Measurements from ENCODE around the gene FADS2.

The FADS2 gene

DNA sequence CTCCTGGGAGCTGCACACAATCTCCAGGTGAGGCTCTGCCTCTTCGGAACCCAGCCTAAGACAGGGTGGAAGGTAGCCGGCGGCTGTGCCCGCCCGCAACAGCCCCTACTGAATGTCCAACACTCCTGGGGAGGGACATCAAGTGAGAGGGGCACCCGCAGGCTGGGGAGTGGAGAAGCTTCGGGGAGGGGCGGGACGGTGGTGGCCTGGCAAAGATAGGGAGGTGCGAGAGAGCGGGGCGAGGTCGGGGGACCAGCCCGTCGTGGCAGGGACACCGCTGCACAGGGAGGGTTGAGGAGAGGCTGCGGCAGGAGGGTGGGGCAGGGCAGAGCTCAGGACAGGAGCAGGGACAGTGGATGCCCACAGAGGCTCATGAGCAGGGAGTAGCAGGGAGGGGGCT lies 72.2 kb downstream of the FADS2 start:
- DNase-seq (ENCODE audit: low read depth) = no peak
- H3K4me3 ChIP-seq (ENCODE audit: low read depth, low read length) = no peak overlapping the region
- TF ChIP-seq, protein P1, sequence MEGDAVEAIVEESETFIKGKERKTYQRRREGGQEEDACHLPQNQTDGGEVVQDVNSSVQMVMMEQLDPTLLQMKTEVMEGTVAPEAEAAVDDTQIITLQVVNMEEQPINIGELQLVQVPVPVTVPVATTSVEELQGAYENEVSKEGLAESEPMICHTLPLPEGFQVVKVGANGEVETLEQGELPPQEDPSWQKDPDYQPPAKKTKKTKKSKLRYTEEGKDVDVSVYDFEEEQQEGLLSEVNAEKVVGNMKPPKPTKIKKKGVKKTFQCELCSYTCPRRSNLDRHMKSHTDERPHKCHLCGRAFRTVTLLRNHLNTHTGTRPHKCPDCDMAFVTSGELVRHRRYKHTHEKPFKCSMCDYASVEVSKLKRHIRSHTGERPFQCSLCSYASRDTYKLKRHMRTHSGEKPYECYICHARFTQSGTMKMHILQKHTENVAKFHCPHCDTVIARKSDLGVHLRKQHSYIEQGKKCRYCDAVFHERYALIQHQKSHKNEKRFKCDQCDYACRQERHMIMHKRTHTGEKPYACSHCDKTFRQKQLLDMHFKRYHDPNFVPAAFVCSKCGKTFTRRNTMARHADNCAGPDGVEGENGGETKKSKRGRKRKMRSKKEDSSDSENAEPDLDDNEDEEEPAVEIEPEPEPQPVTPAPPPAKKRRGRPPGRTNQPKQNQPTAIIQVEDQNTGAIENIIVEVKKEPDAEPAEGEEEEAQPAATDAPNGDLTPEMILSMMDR (IDR thresholded peaks at IDR 0.05; ENCODE audit: low read depth, low read length, missing control alignments) = no peak
- in situ Hi-C loops (cut with HindIII; ENCODE audit: low sequenced_read_pairs) = no loop called here

DNA sequence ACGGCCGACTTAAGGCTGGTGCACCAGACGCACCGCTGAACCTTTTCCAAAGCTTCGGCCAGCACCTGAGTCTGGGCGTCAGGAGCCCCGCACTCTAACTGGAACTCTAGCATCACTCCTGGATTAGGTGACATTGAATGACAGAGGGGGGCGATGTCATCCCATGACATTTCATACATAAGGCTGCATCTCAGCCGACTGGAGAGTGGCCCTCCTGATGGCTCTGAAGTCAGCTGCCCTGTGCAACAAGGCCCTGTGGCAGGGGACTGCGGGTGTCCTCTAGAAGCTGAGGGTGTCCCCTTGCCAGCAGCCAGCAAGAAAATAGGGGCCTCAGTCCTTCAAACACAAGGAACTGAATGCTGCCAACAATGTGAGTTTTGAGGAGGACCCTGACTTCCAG lies 73.3 kb downstream of the FADS2 start:
- TF ChIP-seq, protein P1 (IDR thresholded peaks at IDR 0.05; ENCODE audit: low read depth, low read length, missing control alignments) = no peak
- no peak for DNase-seq (ENCODE audit: low read depth)
- in situ Hi-C loops (cut with HindIII; ENCODE audit: low sequenced_read_pairs) = no loop called here
- no peak overlapping the region for H3K4me3 ChIP-seq (ENCODE audit: low read depth, low read length)

DNA sequence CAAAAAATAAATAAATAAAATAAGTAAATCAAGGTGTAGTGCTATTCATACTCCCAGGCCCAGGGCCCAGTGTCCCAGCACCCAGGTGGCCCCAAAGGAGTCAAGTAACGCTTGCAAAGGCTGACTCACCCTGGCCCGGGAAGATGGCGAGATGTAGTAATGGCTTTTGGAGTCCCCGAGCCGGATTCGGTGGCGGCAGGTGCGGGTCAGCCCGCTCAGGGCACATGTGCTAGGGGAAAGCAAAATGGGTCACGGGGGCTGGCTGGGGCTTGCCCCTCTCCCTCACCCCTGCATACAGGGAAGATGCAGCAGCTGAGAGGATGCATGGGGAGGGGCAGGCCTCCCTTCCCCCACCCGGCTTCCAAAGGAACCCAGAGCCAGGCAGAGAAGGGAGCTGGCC lies 74.2 kb downstream of the FADS2 start:
- in situ Hi-C loops (cut with HindIII; ENCODE audit: low sequenced_read_pairs) = no loop called here
- no peak overlapping the region for H3K4me3 ChIP-seq (ENCODE audit: low read depth, low read length)
- DNase-seq (ENCODE audit: low read depth) = no peak
- TF ChIP-seq, protein P1 (IDR thresholded peaks at IDR 0.05; ENCODE audit: low read depth, low read length, missing control alignments) = no peak

DNA sequence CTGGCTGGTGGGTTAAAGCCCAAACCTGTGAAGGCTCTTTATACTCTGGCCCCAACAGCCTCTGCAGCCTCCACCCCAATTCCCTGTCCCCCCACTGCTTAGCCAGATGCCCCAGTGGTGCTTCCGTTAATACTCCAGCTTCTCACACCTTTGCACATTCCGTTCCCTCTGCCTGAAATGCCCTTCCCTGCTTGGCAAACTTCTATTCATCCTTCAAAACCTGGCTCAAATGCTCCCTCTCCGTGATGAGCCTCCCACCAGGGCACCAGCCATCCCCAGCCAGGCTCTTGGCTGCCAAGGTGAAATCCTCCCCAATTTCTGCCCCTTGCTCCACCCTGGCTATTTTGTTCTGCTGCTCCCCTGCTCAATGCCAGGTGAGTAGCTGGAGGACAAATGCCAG lies 75.7 kb downstream of the FADS2 start:
- in situ Hi-C loops (cut with HindIII; ENCODE audit: low sequenced_read_pairs) = no loop called here
- no peak overlapping the region for H3K4me3 ChIP-seq (ENCODE audit: low read depth, low read length)
- DNase-seq (ENCODE audit: low read depth) = no peak
- TF ChIP-seq, protein P1 (IDR thresholded peaks at IDR 0.05; ENCODE audit: low read depth, low read length, missing control alignments) = no peak

DNA sequence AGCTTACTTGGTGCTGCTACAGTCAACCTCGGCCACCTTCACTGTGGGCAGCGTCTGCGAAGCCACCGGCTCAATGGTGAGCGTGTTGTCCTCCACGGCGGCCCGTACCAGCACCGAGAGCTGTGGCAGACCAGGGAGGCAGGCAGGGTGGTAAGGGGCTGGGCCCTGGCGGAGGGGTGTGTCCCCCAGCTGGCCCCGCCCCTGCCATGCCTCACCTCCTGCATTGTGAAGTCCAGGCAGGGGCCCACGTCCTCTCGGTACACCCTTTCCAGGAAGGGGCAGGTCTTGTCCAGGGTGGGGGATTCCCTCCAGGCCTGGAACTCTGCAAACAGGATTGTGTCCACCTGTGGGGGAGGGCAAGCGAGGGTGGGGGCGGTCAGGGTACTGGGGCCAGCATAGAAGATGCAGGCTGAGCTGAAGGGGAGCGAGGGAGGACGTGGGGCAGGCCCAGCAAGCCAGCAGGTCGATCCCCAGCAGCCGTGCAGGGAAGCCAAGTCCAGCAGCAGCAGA lies 76.5 kb downstream of the FADS2 start:
- H3K4me3 ChIP-seq (ENCODE audit: low read depth, low read length) = no peak overlapping the region
- no peak for DNase-seq (ENCODE audit: low read depth)
- TF ChIP-seq, protein P1 (IDR thresholded peaks at IDR 0.05; ENCODE audit: low read depth, low read length, missing control alignments) = no peak
- in situ Hi-C loops (cut with HindIII; ENCODE audit: low sequenced_read_pairs) = no loop called here

DNA sequence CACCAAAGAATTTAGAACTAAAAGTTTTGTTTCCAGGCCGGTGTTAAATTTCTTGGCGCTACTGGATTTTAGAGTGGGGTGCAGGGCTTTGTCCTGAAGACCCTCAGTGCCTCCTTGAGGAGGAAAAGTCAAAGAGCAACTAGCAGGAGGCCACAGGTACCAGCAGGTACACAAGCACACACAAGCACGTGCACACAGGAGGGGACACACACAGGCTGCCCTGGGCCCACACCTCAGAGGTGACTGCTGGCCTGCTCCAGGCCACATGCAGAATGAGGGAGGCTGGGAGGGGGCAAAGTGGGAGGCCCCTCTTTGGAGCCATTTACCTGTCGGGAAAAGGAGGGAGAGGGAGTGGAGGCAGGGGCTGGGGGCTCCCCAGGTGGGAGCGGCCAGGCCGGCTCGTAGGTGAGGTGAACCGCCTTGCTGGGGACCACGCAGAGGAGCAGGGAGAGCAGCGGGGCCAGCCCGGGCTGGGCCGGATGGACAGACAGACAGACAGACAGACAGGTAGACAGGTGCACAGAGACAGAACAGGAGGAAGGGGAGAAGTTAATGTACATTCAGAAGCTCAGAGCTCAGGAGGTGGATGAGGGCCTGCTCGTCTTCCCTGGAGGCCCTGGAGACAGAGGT lies 77.1 kb downstream of the FADS2 start:
- TF ChIP-seq, protein P1 (IDR thresholded peaks at IDR 0.05; ENCODE audit: low read depth, low read length, missing control alignments) = no peak
- in situ Hi-C loops (cut with HindIII; ENCODE audit: low sequenced_read_pairs) = no loop called here
- DNase-seq (ENCODE audit: low read depth) = no peak

More for the DNA sequence above, 77.1 kb downstream of the FADS2 start:
- no peak overlapping the region for H3K4me3 ChIP-seq (ENCODE audit: low read depth, low read length)
